ENCODE data around the gene PCSK5. TPM values are rescaled to one million over a fixed set of nuclear protein-coding genes. Genes with fewer than 3 reads are reported as not detected.

Gene PCSK5
- total and polyA plus RNA-seq, 3 experiments from 2014 or later: 1.6 to 1.9 (median 1.8) TPM

- Histone ChIP-seq H3K9me3 (ENCODE audit: low read length) (no peaks in the 10 kb centered on the region), H3K4me3 (ENCODE audit: low read length) (no peak overlapping the region), H3K36me3 (ENCODE audit: insufficient read depth, low read length) (no peaks in the 10 kb centered on the region), H3K27ac (ENCODE audit: low read depth, low read length) (no peak overlapping the region), H3K27me3 (ENCODE audit: insufficient read depth, low read length, poor library complexity, severe bottlenecking) (no peaks in the 10 kb centered on the region), H3K4me1 (ENCODE audit: insufficient read depth, low read length) (no peaks in the 10 kb centered on the region)
- Mint-ChIP-seq H3K27ac (peak overlapping the region in 1 of 8 donors; percentile 77), H3K4me1 (no peaks in the 10 kb centered on the region), H3K27me3 (no peaks in the 10 kb centered on the region), H3K4me3 (no peak overlapping the region), H3K9me3 (no peaks in the 10 kb centered on the region), H3K36me3 (no peaks in the 10 kb centered on the region)
- POLR2A ChIA-PET: no interaction called here
- DNase-seq: no peak
- CTCF ChIA-PET: no interaction called here
Observed at GRCh38 chr9:76249309-76249708, 358.8 kb downstream of the PCSK5 start.

- ChIA-PET POLR2A (no interaction called here), CTCF (no interaction called here)
- H3K4me3 ChIP-seq (ENCODE audit: low read length): no peak overlapping the region
- no peaks in the 10 kb centered on the region for H3K4me1 Mint-ChIP-seq
- no peak for DNase-seq
- H3K27me3 ChIP-seq (ENCODE audit: insufficient read depth, low read length, poor library complexity, severe bottlenecking): no peaks in the 10 kb centered on the region
- H3K9me3 Mint-ChIP-seq: peaks cover 0 to 2% (median 0%) of the 10 kb centered on the region in 5 donors
- no peaks in the 10 kb centered on the region for H3K9me3 ChIP-seq (ENCODE audit: low read length)
- no peak overlapping the region for H3K27ac Mint-ChIP-seq
- no peaks in the 10 kb centered on the region for H3K36me3 Mint-ChIP-seq
- H3K4me1 ChIP-seq (ENCODE audit: insufficient read depth, low read length): no peaks in the 10 kb centered on the region
- no peaks in the 10 kb centered on the region for H3K36me3 ChIP-seq (ENCODE audit: insufficient read depth, low read length)
- no peak overlapping the region for H3K4me3 Mint-ChIP-seq
- no peak overlapping the region for H3K27ac ChIP-seq (ENCODE audit: low read depth, low read length)
- H3K27me3 Mint-ChIP-seq: peaks cover 2 to 7% of the 10 kb centered on the region in 2 donors
Observed at GRCh38 chr9:76255781-76256455, 365.4 kb downstream of the PCSK5 start.

- Mint-ChIP-seq H3K4me1 (no peaks in the 10 kb centered on the region), H3K36me3 (no peaks in the 10 kb centered on the region), H3K4me3 (no peak overlapping the region), H3K27me3 (peaks cover 4 to 7% of the 10 kb centered on the region in 2 donors), H3K27ac (peak overlapping the region in 1 of 8 donors; percentile 36), H3K9me3 (peaks cover 0 to 2% (median 0%) of the 10 kb centered on the region in 5 donors)
- Histone ChIP-seq H3K27ac (ENCODE audit: low read depth, low read length) (no peak overlapping the region), H3K27me3 (ENCODE audit: insufficient read depth, low read length, poor library complexity, severe bottlenecking) (no peaks in the 10 kb centered on the region), H3K4me3 (ENCODE audit: low read length) (no peak overlapping the region), H3K9me3 (ENCODE audit: low read length) (no peaks in the 10 kb centered on the region), H3K36me3 (ENCODE audit: insufficient read depth, low read length) (no peaks in the 10 kb centered on the region), H3K4me1 (ENCODE audit: insufficient read depth, low read length) (no peaks in the 10 kb centered on the region)
- DNase-seq: no peak
- POLR2A ChIA-PET: no interaction called here
- CTCF ChIA-PET: no interaction called here
Observed at GRCh38 chr9:76257311-76257710, 366.8 kb downstream of the PCSK5 start.

GRCh38 chr9:76266649-76267283 is 376.3 kb downstream of the PCSK5 start:
- no peaks in the 10 kb centered on the region for H3K36me3 ChIP-seq (ENCODE audit: insufficient read depth, low read length)
- H3K27me3 ChIP-seq (ENCODE audit: insufficient read depth, low read length, poor library complexity, severe bottlenecking): no peaks in the 10 kb centered on the region
- ChIA-PET POLR2A (no interaction called here), CTCF (interaction anchor here (1.0 kb wide), 1 partner anchor 19 kb away, joined by 3 read pairs; no protein-coding TSS in a partner anchor)
- Mint-ChIP-seq H3K27me3 (no peaks in the 10 kb centered on the region), H3K4me1 (no peaks in the 10 kb centered on the region), H3K36me3 (no peaks in the 10 kb centered on the region), H3K27ac (no peak overlapping the region), H3K4me3 (no peak overlapping the region), H3K9me3 (peaks cover 0 to 6% (median 4%) of the 10 kb centered on the region in 5 donors)
- no peak for DNase-seq
- no peaks in the 10 kb centered on the region for H3K4me1 ChIP-seq (ENCODE audit: insufficient read depth, low read length)
- no peak overlapping the region for H3K27ac ChIP-seq (ENCODE audit: low read depth, low read length)
- H3K9me3 ChIP-seq (ENCODE audit: low read length): no peaks in the 10 kb centered on the region
- no peak overlapping the region for H3K4me3 ChIP-seq (ENCODE audit: low read length)

- POLR2A ChIA-PET: no interaction called here
- Histone ChIP-seq H3K27ac (ENCODE audit: low read depth, low read length) (no peak overlapping the region), H3K27me3 (ENCODE audit: insufficient read depth, low read length, poor library complexity, severe bottlenecking) (no peaks in the 10 kb centered on the region), H3K4me3 (ENCODE audit: low read length) (no peak overlapping the region), H3K9me3 (ENCODE audit: low read length) (no peaks in the 10 kb centered on the region), H3K4me1 (ENCODE audit: insufficient read depth, low read length) (no peaks in the 10 kb centered on the region), H3K36me3 (ENCODE audit: insufficient read depth, low read length) (no peaks in the 10 kb centered on the region)
- Mint-ChIP-seq H3K27me3 (no peaks in the 10 kb centered on the region), H3K27ac (no peak overlapping the region), H3K36me3 (no peaks in the 10 kb centered on the region), H3K4me3 (no peak overlapping the region), H3K9me3 (peaks cover 0 to 5% (median 4%) of the 10 kb centered on the region in 5 donors), H3K4me1 (no peaks in the 10 kb centered on the region)
- CTCF ChIA-PET: interaction anchor here (1.0 kb wide), 1 partner anchor 19 kb away, joined by 3 read pairs; no protein-coding TSS in a partner anchor
- no peak for DNase-seq
Observed at GRCh38 chr9:76267284-76267652, 376.8 kb downstream of the PCSK5 start.

- CTCF ChIA-PET: no interaction called here
- no peak overlapping the region for H3K4me3 Mint-ChIP-seq
- POLR2A ChIA-PET: no interaction called here
- H3K27ac Mint-ChIP-seq: peak overlapping the region in 1 of 8 donors; percentile 34
- Histone ChIP-seq H3K4me1 (ENCODE audit: insufficient read depth, low read length) (no peaks in the 10 kb centered on the region), H3K36me3 (ENCODE audit: insufficient read depth, low read length) (no peaks in the 10 kb centered on the region), H3K27ac (ENCODE audit: low read depth, low read length) (no peak overlapping the region), H3K27me3 (ENCODE audit: insufficient read depth, low read length, poor library complexity, severe bottlenecking) (no peaks in the 10 kb centered on the region), H3K9me3 (ENCODE audit: low read length) (no peaks in the 10 kb centered on the region), H3K4me3 (ENCODE audit: low read length) (no peak overlapping the region)
- no peaks in the 10 kb centered on the region for H3K36me3 Mint-ChIP-seq
- DNase-seq: no peak
- no peaks in the 10 kb centered on the region for H3K9me3 Mint-ChIP-seq
- H3K4me1 Mint-ChIP-seq: no peaks in the 10 kb centered on the region
- peaks cover 0 to 2% of the 10 kb centered on the region in 2 donors for H3K27me3 Mint-ChIP-seq
Observed at GRCh38 chr9:76269789-76270188, 379.3 kb downstream of the PCSK5 start.

- ChIA-PET CTCF (no interaction called here), POLR2A (no interaction called here)
- DNase-seq: no peak
- Histone ChIP-seq H3K4me1 (ENCODE audit: insufficient read depth, low read length) (no peaks in the 10 kb centered on the region), H3K9me3 (ENCODE audit: low read length) (no peaks in the 10 kb centered on the region), H3K4me3 (ENCODE audit: low read length) (no peak overlapping the region), H3K36me3 (ENCODE audit: insufficient read depth, low read length) (no peaks in the 10 kb centered on the region), H3K27me3 (ENCODE audit: insufficient read depth, low read length, poor library complexity, severe bottlenecking) (no peaks in the 10 kb centered on the region), H3K27ac (ENCODE audit: low read depth, low read length) (no peak overlapping the region)
- no peaks in the 10 kb centered on the region for H3K9me3 Mint-ChIP-seq
- peaks cover 0 to 2% (median 0%) of the 10 kb centered on the region in 3 donors for H3K36me3 Mint-ChIP-seq
- H3K4me3 Mint-ChIP-seq: no peak overlapping the region
- no peak overlapping the region for H3K27ac Mint-ChIP-seq
- no peaks in the 10 kb centered on the region for H3K4me1 Mint-ChIP-seq
- H3K27me3 Mint-ChIP-seq: peaks cover 0 to 2% of the 10 kb centered on the region in 2 donors
Observed at GRCh38 chr9:76271755-76272154, 381.3 kb downstream of the PCSK5 start.

GRCh38 chr9:76289042-76289441 is 398.6 kb downstream of the PCSK5 start:
- no peaks in the 10 kb centered on the region for H3K36me3 Mint-ChIP-seq
- H3K4me1 Mint-ChIP-seq: no peaks in the 10 kb centered on the region
- Histone ChIP-seq H3K4me1 (ENCODE audit: insufficient read depth, low read length) (no peaks in the 10 kb centered on the region), H3K36me3 (ENCODE audit: insufficient read depth, low read length) (no peaks in the 10 kb centered on the region), H3K27ac (ENCODE audit: low read depth, low read length) (no peak overlapping the region), H3K27me3 (ENCODE audit: insufficient read depth, low read length, poor library complexity, severe bottlenecking) (no peaks in the 10 kb centered on the region), H3K9me3 (ENCODE audit: low read length) (no peaks in the 10 kb centered on the region), H3K4me3 (ENCODE audit: low read length) (no peak overlapping the region)
- no peaks in the 10 kb centered on the region for H3K9me3 Mint-ChIP-seq
- POLR2A ChIA-PET: no interaction called here
- no peak for DNase-seq
- no peak overlapping the region for H3K27ac Mint-ChIP-seq
- H3K4me3 Mint-ChIP-seq: no peak overlapping the region
- CTCF ChIA-PET: interaction anchor here (0.7 kb wide), 1 partner anchor 9 kb away, joined by 3 read pairs; no protein-coding TSS in a partner anchor
- peaks cover 10 to 16% of the 10 kb centered on the region in 2 donors for H3K27me3 Mint-ChIP-seq
